Keratinocyte (primary cell): ENCODE measurements around the gene TSHZ3. TPM values are rescaled to one million over a fixed set of nuclear protein-coding genes. Genes with fewer than 3 reads are reported as not detected.

Experiments used
- DNase-seq: peaks from one replicate; pipeline ENCODE4 v3.0.0-alpha.2; 2011; ENCODE audit warnings: low read depth, missing footprints, low spot score
- FAIRE-seq: peaks from 2 replicates; lab custom pipeline; 2011; peaks lifted over from hg19 to GRCh38; lab: Jason Lieb, UNC
- H2AFZ ChIP-seq: 2 replicates; pipeline ENCODE4 v1.6.0; 2012; ENCODE audit warnings: low read length, control low read depth, inconsistent platforms; ENCODE audit not compliant: control insufficient read depth
- H3K27ac ChIP-seq: 2 replicates; pipeline ENCODE4 v1.5.1; 2011; ENCODE audit warnings: low read length; ENCODE audit not compliant: control insufficient read depth, insufficient read depth
- H3K27me3 ChIP-seq: 3 replicates; pipeline ENCODE4 v1.6.0; 2011; ENCODE audit warnings: low read length; ENCODE audit not compliant: control insufficient read depth, insufficient read depth; ENCODE audit errors: extremely low read depth
- H3K36me3 ChIP-seq, 2 experiments: 2 replicates in 1 of 2; 3 replicates in 1 of 2; pipeline ENCODE4 v1.5.1; 2011; ENCODE audit warnings: low read length in 2 of 2, mild to moderate bottlenecking in 1 of 2; ENCODE audit not compliant: control insufficient read depth in 2 of 2, insufficient read depth in 2 of 2; ENCODE audit errors: extremely low read depth in 1 of 2
- H3K4me1 ChIP-seq: 3 replicates; pipeline ENCODE4 v1.5.1; 2011; ENCODE audit warnings: low read length; ENCODE audit not compliant: control insufficient read depth, insufficient read depth; ENCODE audit errors: extremely low read depth
- H3K4me2 ChIP-seq: 3 replicates; pipeline ENCODE4 v1.6.0; 2011; ENCODE audit warnings: low read depth, low read length; ENCODE audit not compliant: control insufficient read depth, insufficient read depth; ENCODE audit errors: extremely low read depth
- H3K4me3 ChIP-seq, 3 experiments: fragments of 200-600 bp in 1 of 3; sonication (generic) in 1 of 3; 2 replicates in 2 of 3; 3 replicates in 1 of 3; pipeline ENCODE4 v1.5.1; 2011 to 2016; ENCODE audit warnings: low read length in 3 of 3, mild to moderate bottlenecking in 3 of 3, control low read depth in 2 of 3, inconsistent platforms in 1 of 3, low read depth in 1 of 3, mixed read lengths in 1 of 3, mixed run types in 1 of 3, moderate library complexity in 1 of 3; ENCODE audit not compliant: control insufficient read depth in 2 of 3, insufficient read depth in 2 of 3; ENCODE audit errors: extremely low read depth in 1 of 3
- H3K79me2 ChIP-seq: 2 replicates; pipeline ENCODE4 v1.6.0; 2012; ENCODE audit warnings: low read length; ENCODE audit not compliant: control insufficient read depth, insufficient read depth
- H3K9ac ChIP-seq: 3 replicates; pipeline ENCODE4 v1.6.0; 2011; ENCODE audit warnings: low read length; ENCODE audit not compliant: control insufficient read depth, insufficient read depth; ENCODE audit errors: extremely low read depth
- H3K9me1 ChIP-seq: 3 replicates; pipeline ENCODE4 v1.6.0; 2011; ENCODE audit warnings: low read length; ENCODE audit not compliant: control insufficient read depth, insufficient read depth; ENCODE audit errors: extremely low read depth
- H3K9me3 ChIP-seq: 2 replicates; pipeline ENCODE4 v1.5.1; 2012; ENCODE audit warnings: low read depth, low read length; ENCODE audit not compliant: control insufficient read depth
- H4K20me1 ChIP-seq: 3 replicates; pipeline ENCODE4 v1.6.0; 2011; ENCODE audit warnings: low read length; ENCODE audit not compliant: control insufficient read depth, insufficient read depth; ENCODE audit errors: extremely low read depth
- EZH2 ChIP-seq: IDR thresholded peaks from one replicate; pipeline ENCODE4 v1.6.1; 2012; ENCODE audit warnings: inconsistent platforms, mild to moderate bottlenecking, low read length, moderate library complexity
- dilution Hi-C: fragments of 300-500 bp; cut with MboI; formaldehyde crosslinking; loops from one replicate; pipeline ENCODE4 v1.7.0; 2020; ENCODE audit warnings: low sequenced_read_pairs; ENCODE audit not compliant: extremely low pct_ligation_motif_present
- polyA plus RNA-seq, 5 experiments: library from polyadenylated mRNA; depleted of rRNA in 3 of 5; stranded (reverse) in 3 of 5; stranded (forward) in 1 of 5; unstranded in 1 of 5; fragments of >200 nt; gene quantifications; 1 replicate in 1 of 5; 2 replicates in 3 of 5; 3 replicates in 1 of 5; pipeline versions ENCODE4 v1.2.1 to v1.2.3, GENCODE V29; 2011 to 2012; ENCODE audit warnings: missing spikeins in 2 of 5, low read depth in 1 of 5, low replicate concordance in 1 of 5
- TF ChIP-seq, protein P1 (sequence below), 3 experiments: IDR thresholded peaks in 1 of 3; conservative IDR thresholded peaks in 1 of 3; optimal IDR thresholded peaks in 1 of 3; 2 replicates in 2 of 3; 3 replicates in 1 of 3; pipeline versions ENCODE3 to v1.5.1; 2011; ENCODE audit warnings: low read length in 3 of 3, mild to moderate bottlenecking in 3 of 3, moderate library complexity in 2 of 3, control low read depth in 1 of 3, inconsistent platforms in 1 of 3; ENCODE audit not compliant: insufficient read depth in 2 of 3; ENCODE audit errors: extremely low read depth in 1 of 3

TSHZ3 gene
- polyA plus RNA-seq, 1 donor (not counting 4 experiments of a cell fraction or from before 2014, with no cell fraction given): 3.6 TPM

DNA sequence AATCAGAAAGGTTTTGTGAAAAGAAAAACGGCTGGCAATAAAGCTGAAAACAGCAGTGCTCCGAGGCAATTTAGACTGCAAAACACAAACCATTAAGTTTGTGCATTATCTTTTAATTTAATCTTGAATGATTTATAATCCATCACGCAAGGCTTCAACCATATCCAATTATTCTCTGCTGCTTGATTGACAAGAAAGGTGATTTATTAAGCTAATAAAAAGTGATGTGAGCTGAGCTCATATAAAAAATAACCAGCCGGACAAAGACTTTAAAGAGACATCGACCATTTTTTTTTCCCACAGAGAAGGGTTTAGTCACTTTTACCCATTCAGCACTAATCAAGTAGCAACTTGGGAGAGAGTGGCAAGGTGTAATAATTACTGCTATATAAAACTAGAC, 33.6 kb downstream of the TSHZ3 start:
- H3K4me2 ChIP-seq: no peak overlapping the region
- H3K9me3 ChIP-seq: no peaks in the 10 kb centered on the region
- H3K36me3 ChIP-seq: peaks cover 0 to 4% of the 10 kb centered on the region in 2 experiments
- FAIRE-seq (no peak), DNase-seq (no peak)
- H3K27me3 ChIP-seq: no peaks in the 10 kb centered on the region
- TF ChIP-seq, protein P1, sequence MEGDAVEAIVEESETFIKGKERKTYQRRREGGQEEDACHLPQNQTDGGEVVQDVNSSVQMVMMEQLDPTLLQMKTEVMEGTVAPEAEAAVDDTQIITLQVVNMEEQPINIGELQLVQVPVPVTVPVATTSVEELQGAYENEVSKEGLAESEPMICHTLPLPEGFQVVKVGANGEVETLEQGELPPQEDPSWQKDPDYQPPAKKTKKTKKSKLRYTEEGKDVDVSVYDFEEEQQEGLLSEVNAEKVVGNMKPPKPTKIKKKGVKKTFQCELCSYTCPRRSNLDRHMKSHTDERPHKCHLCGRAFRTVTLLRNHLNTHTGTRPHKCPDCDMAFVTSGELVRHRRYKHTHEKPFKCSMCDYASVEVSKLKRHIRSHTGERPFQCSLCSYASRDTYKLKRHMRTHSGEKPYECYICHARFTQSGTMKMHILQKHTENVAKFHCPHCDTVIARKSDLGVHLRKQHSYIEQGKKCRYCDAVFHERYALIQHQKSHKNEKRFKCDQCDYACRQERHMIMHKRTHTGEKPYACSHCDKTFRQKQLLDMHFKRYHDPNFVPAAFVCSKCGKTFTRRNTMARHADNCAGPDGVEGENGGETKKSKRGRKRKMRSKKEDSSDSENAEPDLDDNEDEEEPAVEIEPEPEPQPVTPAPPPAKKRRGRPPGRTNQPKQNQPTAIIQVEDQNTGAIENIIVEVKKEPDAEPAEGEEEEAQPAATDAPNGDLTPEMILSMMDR (optimal IDR thresholded peaks at IDR 0.05 in 1 of 3, IDR thresholded peaks at IDR 0.05 in 1 of 3, conservative IDR thresholded peaks at IDR 0.05 in 1 of 3; ENCODE audit: extremely low read depth in 1 of 3, insufficient read depth in 2 of 3, low read length in 3 of 3): no peak
- TF ChIP-seq EZH2: no peak
- peaks cover 25% of the 10 kb centered on the region for H3K79me2 ChIP-seq
- H4K20me1 ChIP-seq: no peaks in the 10 kb centered on the region
- H3K27ac ChIP-seq: no peak overlapping the region
- H3K9ac ChIP-seq: no peak overlapping the region
- H3K4me1 ChIP-seq: peaks cover 3% of the 10 kb centered on the region
- H3K4me3 ChIP-seq: no peak overlapping the region
- dilution Hi-C loops: no loop called here
- H2AFZ ChIP-seq: no peak overlapping the region
- H3K9me1 ChIP-seq: no peaks in the 10 kb centered on the region

DNA sequence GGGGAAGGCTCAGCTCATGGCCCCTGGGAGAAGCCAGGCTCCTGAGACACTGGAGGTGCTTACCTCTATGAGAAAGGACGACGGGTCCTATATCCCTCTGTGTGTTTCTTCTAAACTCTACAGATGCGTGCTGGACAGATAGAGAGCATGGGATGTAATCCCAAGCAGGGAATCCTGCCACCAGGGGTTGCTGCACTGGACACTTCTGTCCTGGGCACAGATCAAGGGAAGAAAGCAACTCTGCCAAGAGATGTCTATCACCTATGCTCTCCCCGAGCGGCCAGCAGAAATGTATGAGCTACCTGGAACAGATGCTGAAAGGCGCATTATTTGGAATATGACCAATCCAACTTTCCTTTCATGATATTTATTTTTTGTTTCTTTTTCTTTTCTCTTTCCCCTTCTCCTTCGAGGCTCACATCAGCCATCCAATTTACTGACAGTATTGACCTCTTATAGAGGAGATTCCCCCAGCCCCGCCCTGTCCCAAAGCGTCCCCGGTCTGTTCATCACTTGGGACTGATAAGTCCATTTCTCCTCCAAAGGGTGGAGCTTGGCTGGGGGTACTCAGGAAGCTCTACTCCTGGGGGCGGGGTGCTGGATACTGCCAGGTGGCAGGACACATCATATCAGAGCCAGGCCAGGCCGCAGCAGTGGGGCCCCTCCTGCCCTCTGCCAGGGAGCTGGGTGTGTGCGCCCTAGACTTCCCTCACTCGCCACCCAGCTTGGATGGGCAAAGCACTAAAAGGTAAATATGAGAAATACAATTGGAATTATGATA, 34.2 kb downstream of the TSHZ3 start:
- Histone ChIP-seq H3K9me3 (no peaks in the 10 kb centered on the region), H3K4me1 (peaks cover 3% of the 10 kb centered on the region), H3K36me3 (peaks cover 0 to 4% of the 10 kb centered on the region in 2 experiments), H3K9me1 (no peaks in the 10 kb centered on the region), H3K4me2 (no peak overlapping the region), H2AFZ (no peak overlapping the region), H3K4me3 (no peak overlapping the region), H4K20me1 (no peaks in the 10 kb centered on the region), H3K27ac (no peak overlapping the region), H3K27me3 (no peaks in the 10 kb centered on the region), H3K9ac (no peak overlapping the region), H3K79me2 (peaks cover 19% of the 10 kb centered on the region)
- dilution Hi-C loops: no loop called here
- no peak for TF ChIP-seq EZH2
- TF ChIP-seq, protein P1 (optimal IDR thresholded peaks at IDR 0.05 in 1 of 3, IDR thresholded peaks at IDR 0.05 in 1 of 3, conservative IDR thresholded peaks at IDR 0.05 in 1 of 3; ENCODE audit: extremely low read depth in 1 of 3, insufficient read depth in 2 of 3, low read length in 3 of 3): peak; percentile 19 to 36 (median 20)
- no peak for FAIRE-seq
- no peak for DNase-seq
